ENCODE data around the gene GARIN5B. TPM values are rescaled to one million over a fixed set of nuclear protein-coding genes. Genes with fewer than 3 reads are reported as not detected.

The GARIN5B gene
- total RNA-seq, 1 donor from 2014 or later, result not detected

GRCh38 chr19:55309448-55309847 lies 53.6 kb downstream of the GARIN5B start:
- intact Hi-C loops (cut with micrococcal nuclease), result no loop called here
- ATAC-seq (no peak), DNase-seq (no peak)

- intact Hi-C loops (cut with micrococcal nuclease), result no loop called here
- ATAC-seq (no peak), DNase-seq (no peak)
Measured at GRCh38 chr19:55308281-55308680, 54.8 kb downstream of the GARIN5B start.

- no peak for ATAC-seq
- intact Hi-C loops (cut with micrococcal nuclease), result no loop called here
- no peak for DNase-seq
Measured at GRCh38 chr19:55306712-55307111, 56.3 kb downstream of the GARIN5B start.

GRCh38 chr19:55305983-55306562 lies 57.0 kb downstream of the GARIN5B start:
- intact Hi-C loops (cut with micrococcal nuclease), result no loop called here
- no peak for ATAC-seq
- DNase-seq, result no peak

- ATAC-seq (peak; percentile 72), DNase-seq (peak; percentile 49)
- intact Hi-C loops (cut with micrococcal nuclease), result no loop called here
Measured at GRCh38 chr19:55305491-55305890, 57.6 kb downstream of the GARIN5B start.

GRCh38 chr19:55304980-55305379 lies 58.1 kb downstream of the GARIN5B start:
- ATAC-seq (no peak), DNase-seq (no peak)
- intact Hi-C loops (cut with micrococcal nuclease), result no loop called here

Other genes starting within 250 kb of the GARIN5B start
- 141 TPM for gene PPP1R12C, start 245.6 kb downstream of the GARIN5B start, total RNA-seq
- gene TNNT1, start 214.1 kb downstream of the GARIN5B start, total RNA-seq, result 50.2 TPM
- 5,071 TPM for gene TNNI3, start 205.5 kb downstream of the GARIN5B start, total RNA-seq
- gene DNAAF3, start 196.6 kb downstream of the GARIN5B start, total RNA-seq, result 0.87 TPM
- not detected for gene SYT5, start 183.0 kb downstream of the GARIN5B start, total RNA-seq
- gene PTPRH, start 153.8 kb downstream of the GARIN5B start, total RNA-seq, result 0.47 TPM
- 1.9 TPM for gene TMEM86B, start 134.5 kb downstream of the GARIN5B start, total RNA-seq
- gene PPP6R1, start 104.2 kb downstream of the GARIN5B start, total RNA-seq, result 39.2 TPM
- 28.6 TPM for gene HSPBP1, start 83.2 kb downstream of the GARIN5B start, total RNA-seq
- 1.9 TPM for gene BRSK1, start 79.3 kb downstream of the GARIN5B start, total RNA-seq
- gene TMEM150B, start 37.9 kb downstream of the GARIN5B start, total RNA-seq, result 1.2 TPM
- gene KMT5C, start 23.4 kb downstream of the GARIN5B start, total RNA-seq, result 7.2 TPM
- gene COX6B2, start 8.5 kb downstream of the GARIN5B start, total RNA-seq, result not detected
- gene IL11, start 7.2 kb upstream of the GARIN5B start, total RNA-seq, result not detected
- gene TMEM190, start 13.6 kb upstream of the GARIN5B start, total RNA-seq, result not detected
- gene TMEM238, start 21.0 kb upstream of the GARIN5B start, total RNA-seq, result 0.25 TPM
- gene RPL28, start 22.7 kb upstream of the GARIN5B start, total RNA-seq, result 557 TPM
- gene UBE2S, start 44.5 kb upstream of the GARIN5B start, total RNA-seq, result 24.5 TPM
- gene SHISA7, start 80.0 kb upstream of the GARIN5B start, total RNA-seq, result not detected
- gene ISOC2, start 98.4 kb upstream of the GARIN5B start, total RNA-seq, result 58.5 TPM
- not detected for gene C19orf85, start 101.5 kb upstream of the GARIN5B start, total RNA-seq
- gene ZNF628, start 113.4 kb upstream of the GARIN5B start, total RNA-seq, result 6.4 TPM
- 6.0 TPM for gene NAT14, start 121.9 kb upstream of the GARIN5B start, total RNA-seq
- 2.7 TPM for gene SSC5D, start 125.2 kb upstream of the GARIN5B start, total RNA-seq
- gene SBK2, start 173.9 kb upstream of the GARIN5B start, total RNA-seq, result 15.2 TPM
- 16.6 TPM for gene SBK3, start 182.3 kb upstream of the GARIN5B start, total RNA-seq
- gene ZNF579, start 217.6 kb upstream of the GARIN5B start, total RNA-seq, result 14.7 TPM
- 16.3 TPM for gene FIZ1, start 236.3 kb upstream of the GARIN5B start, total RNA-seq
- gene ZNF524, start 237.0 kb upstream of the GARIN5B start, total RNA-seq, result 17.0 TPM
- 21.8 TPM for gene ZNF865, start 242.4 kb upstream of the GARIN5B start, total RNA-seq